T47D (cell line): Measurements from ENCODE around the gene RS1.

ENCODE experiments used
- DNase-seq, 2 experiments: peaks; one replicate each; pipeline versions ENCODE4 v3.0.0 to v3.0.0-alpha.2; 2011 to 2012; ENCODE audit warnings: low read depth in 1 of 2, low spot score in 1 of 2
- JUND ChIP-seq: IDR thresholded peaks from 2 replicates; pipeline ENCODE4 v1.6.1; 2012; ENCODE audit warnings: low read depth
- in situ Hi-C: cut with HindIII; loops from 2 replicates; pipeline ENCODE4 v1.10.0; 2016; ENCODE audit warnings: low sequenced_read_pairs, low pct_unique_long_range_greater_than_20kb

RS1 gene

GRCh38 chrX:18619288-18619687 is 52.6 kb downstream of the RS1 start:
- TF ChIP-seq JUND: no peak
- DNase-seq: no peak
- in situ Hi-C loops: no loop called here

- DNase-seq: no peak
- in situ Hi-C loops: no loop called here
Measured at GRCh38 chrX:18617407-18617750, 54.5 kb downstream of the RS1 start.

GRCh38 chrX:18616688-18617406 is 55.1 kb downstream of the RS1 start:
- no peak for TF ChIP-seq JUND
- no peak for DNase-seq
- in situ Hi-C loops: no loop called here

More at GRCh38 chrX:18617407-18617750, 54.5 kb downstream of the RS1 start:
- no peak for TF ChIP-seq JUND

GRCh38 chrX:18613930-18614639 is 57.8 kb downstream of the RS1 start:
- DNase-seq: no peak
- no peak for TF ChIP-seq JUND
- in situ Hi-C loops: no loop called here

GRCh38 chrX:18607966-18608365 is 63.9 kb downstream of the RS1 start:
- no peak for DNase-seq
- in situ Hi-C loops: no loop called here
- TF ChIP-seq JUND: no peak

GRCh38 chrX:18598413-18598812 is 73.5 kb downstream of the RS1 start:
- TF ChIP-seq JUND: no peak
- no peak for DNase-seq

GRCh38 chrX:18596096-18596495 is 75.8 kb downstream of the RS1 start:
- no peak for TF ChIP-seq JUND
- DNase-seq: no peak
- in situ Hi-C loops: no loop called here

More at GRCh38 chrX:18598413-18598812, 73.5 kb downstream of the RS1 start:
- in situ Hi-C loops: no loop called here

- DNase-seq: no peak
- in situ Hi-C loops: no loop called here
- no peak for TF ChIP-seq JUND
Measured at GRCh38 chrX:18594079-18594478, 77.8 kb downstream of the RS1 start.

- in situ Hi-C loops: no loop called here
- DNase-seq: no peak
Measured at GRCh38 chrX:18591834-18592233, 80.1 kb downstream of the RS1 start.

More at GRCh38 chrX:18591834-18592233, 80.1 kb downstream of the RS1 start:
- TF ChIP-seq JUND: no peak
